Right atrium auricular region (tissue), 2 donors: Measurements from ENCODE around the gene PHAX. TPM values are rescaled to one million over a fixed set of nuclear protein-coding genes. Genes with fewer than 3 reads are reported as not detected.
"Not testable (repeated sequence)": the region's sequence is repeated elsewhere in the genome, so short reads cannot be mapped to it uniquely, and the experiment has no call there.

Experiments
- DNase-seq: peaks from one replicate; pipeline ENCODE4 v3.0.0-alpha.2; 2019; ENCODE audit warnings: low spot score
- H3K27ac ChIP-seq, 2 donors: fragments of 200-600 bp; sonication (generic); 1 replicate in 1 of 2; 2 replicates in 1 of 2; pipeline ENCODE4 v1.5.1; 2016 to 2019
- H3K27me3 ChIP-seq, 2 donors: fragments of 200-600 bp; sonication (generic); one replicate each; pipeline versions ENCODE4 v1.5.1 to v1.6.0; 2017 to 2019
- H3K36me3 ChIP-seq: fragments of 200-600 bp; sonication (generic); one replicate; pipeline ENCODE4 v1.5.1; 2016
- H3K4me1 ChIP-seq, 2 donors: fragments of 200-600 bp; sonication (generic); one replicate each; pipeline versions ENCODE4 v1.5.1 to v1.6.0; 2017 to 2019
- H3K4me3 ChIP-seq, 2 donors: fragments of 200-600 bp; sonication (generic); 1 replicate in 1 of 2; 2 replicates in 1 of 2; pipeline ENCODE4 v1.5.1; 2017 to 2019; ENCODE audit warnings: mild to moderate bottlenecking in 1 of 2, moderate library complexity in 1 of 2
- H3K9me3 ChIP-seq, 2 donors: fragments of 200-600 bp; sonication (generic); one replicate each; pipeline ENCODE4 v1.5.1; 2019
- total RNA-seq, 2 donors: library from RNA; depleted of rRNA; stranded (reverse); fragments of >200 nt; gene quantifications; one replicate each; pipeline ENCODE4 v1.1.0, GENCODE V29; 2016
- TF ChIP-seq, protein P1 (sequence below), 2 donors: fragments of 200-600 bp; sonication (generic); IDR thresholded peaks; one replicate each; pipeline ENCODE4 v1.5.1; 2019; ENCODE audit warnings: antibody characterized with exemption in 2 of 2

The PHAX gene
- total RNA-seq, 2 donors from 2014 or later = 24.4 to 30.1 TPM

DNA sequence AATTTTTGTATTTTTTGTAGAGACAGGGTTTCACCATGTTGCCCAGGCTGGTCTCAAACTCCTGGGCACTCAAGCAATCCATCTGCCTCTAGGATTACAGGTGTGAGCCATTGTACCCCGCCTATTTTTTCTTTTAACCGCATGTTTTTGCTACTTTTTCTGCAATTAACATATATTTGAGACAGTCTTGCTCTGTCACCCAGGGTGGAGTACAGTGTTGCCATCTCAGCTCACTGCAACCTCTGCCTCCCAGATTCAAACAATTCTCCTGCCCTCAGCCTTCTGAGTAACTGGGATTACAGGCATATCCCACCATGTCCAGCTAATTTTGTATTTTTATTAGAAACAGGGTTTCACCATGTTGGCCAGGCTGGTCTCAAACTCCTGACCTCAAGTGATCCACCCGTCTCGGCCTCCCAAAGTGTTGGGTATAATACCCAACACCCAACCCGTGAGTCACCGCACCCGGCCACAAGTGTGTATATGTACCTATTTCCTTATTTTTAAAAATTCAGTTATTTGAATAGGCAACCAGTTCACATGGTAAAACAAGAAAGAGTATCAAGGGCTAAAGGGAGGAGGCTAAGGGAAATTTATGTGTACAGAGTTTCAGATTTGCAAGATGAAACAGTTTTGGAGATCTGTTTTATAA, 13.3 kb downstream of the PHAX start:
- TF ChIP-seq, protein P1, sequence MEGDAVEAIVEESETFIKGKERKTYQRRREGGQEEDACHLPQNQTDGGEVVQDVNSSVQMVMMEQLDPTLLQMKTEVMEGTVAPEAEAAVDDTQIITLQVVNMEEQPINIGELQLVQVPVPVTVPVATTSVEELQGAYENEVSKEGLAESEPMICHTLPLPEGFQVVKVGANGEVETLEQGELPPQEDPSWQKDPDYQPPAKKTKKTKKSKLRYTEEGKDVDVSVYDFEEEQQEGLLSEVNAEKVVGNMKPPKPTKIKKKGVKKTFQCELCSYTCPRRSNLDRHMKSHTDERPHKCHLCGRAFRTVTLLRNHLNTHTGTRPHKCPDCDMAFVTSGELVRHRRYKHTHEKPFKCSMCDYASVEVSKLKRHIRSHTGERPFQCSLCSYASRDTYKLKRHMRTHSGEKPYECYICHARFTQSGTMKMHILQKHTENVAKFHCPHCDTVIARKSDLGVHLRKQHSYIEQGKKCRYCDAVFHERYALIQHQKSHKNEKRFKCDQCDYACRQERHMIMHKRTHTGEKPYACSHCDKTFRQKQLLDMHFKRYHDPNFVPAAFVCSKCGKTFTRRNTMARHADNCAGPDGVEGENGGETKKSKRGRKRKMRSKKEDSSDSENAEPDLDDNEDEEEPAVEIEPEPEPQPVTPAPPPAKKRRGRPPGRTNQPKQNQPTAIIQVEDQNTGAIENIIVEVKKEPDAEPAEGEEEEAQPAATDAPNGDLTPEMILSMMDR (IDR thresholded peaks at IDR 0.05) = no peak
- Histone ChIP-seq H3K9me3 (no peaks in the 10 kb centered on the region), H3K36me3 (peaks cover 54% of the 10 kb centered on the region), H3K27ac (no peak overlapping the region), H3K4me3 (no peak overlapping the region), H3K27me3 (no peaks in the 10 kb centered on the region), H3K4me1 (no peaks in the 10 kb centered on the region)
- DNase-seq = no peak

DNA sequence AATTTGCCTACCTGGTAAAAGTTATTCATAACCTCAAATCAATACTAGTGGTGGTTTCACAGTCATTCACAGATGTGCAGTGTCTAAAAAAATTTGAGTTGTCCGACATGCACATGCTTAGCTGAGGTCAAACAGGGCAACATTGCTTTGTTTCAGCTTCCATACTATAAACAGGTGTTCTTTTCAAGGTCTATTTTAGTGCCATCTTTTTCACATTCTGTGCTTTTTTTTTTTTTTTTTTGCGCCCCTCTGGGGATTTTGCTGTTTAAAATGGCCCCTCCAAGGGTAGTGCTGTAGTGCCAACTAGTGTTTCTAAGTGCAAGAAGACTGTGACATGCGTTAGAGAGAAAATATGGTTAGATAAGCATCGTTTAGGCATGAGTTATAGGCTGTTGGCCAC, 14.5 kb downstream of the PHAX start:
- no peaks in the 10 kb centered on the region for H3K27me3 ChIP-seq
- H3K4me3 ChIP-seq = no peak overlapping the region
- H3K36me3 ChIP-seq = peaks cover 47% of the 10 kb centered on the region
- TF ChIP-seq, protein P1 (IDR thresholded peaks at IDR 0.05) = no peak
- H3K4me1 ChIP-seq = no peaks in the 10 kb centered on the region
- no peak overlapping the region for H3K27ac ChIP-seq
- DNase-seq = no peak
- H3K9me3 ChIP-seq = no peaks in the 10 kb centered on the region

DNA sequence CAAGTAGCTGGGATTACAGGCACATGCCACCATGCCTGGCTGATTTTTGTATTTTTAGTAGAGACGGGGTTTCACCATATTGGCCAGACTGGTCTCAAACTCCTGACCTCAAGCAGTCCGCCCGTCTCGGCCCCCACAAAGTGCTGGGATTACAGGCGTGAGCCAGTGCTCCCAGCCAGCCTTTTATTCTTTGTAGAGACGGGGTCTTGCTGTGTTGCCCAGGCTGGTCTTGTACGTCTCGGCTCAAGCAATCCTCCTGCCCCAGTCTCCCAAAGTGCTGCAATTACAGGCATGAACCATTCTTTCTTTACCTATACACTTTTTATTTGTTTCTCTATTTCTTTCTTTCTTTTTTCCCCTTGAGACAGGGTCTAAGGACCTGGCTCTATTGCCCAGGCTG, 16.9 kb downstream of the PHAX start:
- not testable (repeated sequence) for H3K9me3 ChIP-seq, DNase-seq, H3K4me3 ChIP-seq, H3K27me3 ChIP-seq, H3K4me1 ChIP-seq, H3K27ac ChIP-seq
- peaks cover 34% of the 10 kb centered on the region for H3K36me3 ChIP-seq

DNA sequence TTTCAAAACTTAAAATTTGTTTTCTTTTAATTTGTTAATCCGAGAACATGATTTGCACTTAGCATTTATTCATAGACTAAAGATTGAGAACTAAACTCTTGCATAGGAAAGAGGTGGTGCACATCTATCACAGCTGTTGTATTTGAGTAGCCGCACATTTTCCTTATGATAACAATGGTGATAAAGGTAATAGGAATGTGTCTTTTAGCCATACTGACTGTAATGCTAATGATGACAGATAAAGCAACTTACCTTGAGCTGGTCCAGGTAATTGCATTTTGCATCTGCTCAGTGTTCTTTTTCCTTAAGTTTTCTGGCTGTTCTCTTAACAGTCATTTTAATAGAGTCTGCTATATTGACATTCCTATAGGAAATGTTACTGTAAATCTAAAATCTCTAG, 19.0 kb downstream of the PHAX start:
- DNase-seq = no peak
- Histone ChIP-seq H3K27ac (no peak overlapping the region), H3K9me3 (no peaks in the 10 kb centered on the region), H3K4me3 (no peak overlapping the region), H3K27me3 (no peaks in the 10 kb centered on the region), H3K36me3 (peaks cover 25% of the 10 kb centered on the region), H3K4me1 (peaks cover 0 to 3% of the 10 kb centered on the region in 2 donors)
- TF ChIP-seq, protein P1 (IDR thresholded peaks at IDR 0.05) = no peak

DNA sequence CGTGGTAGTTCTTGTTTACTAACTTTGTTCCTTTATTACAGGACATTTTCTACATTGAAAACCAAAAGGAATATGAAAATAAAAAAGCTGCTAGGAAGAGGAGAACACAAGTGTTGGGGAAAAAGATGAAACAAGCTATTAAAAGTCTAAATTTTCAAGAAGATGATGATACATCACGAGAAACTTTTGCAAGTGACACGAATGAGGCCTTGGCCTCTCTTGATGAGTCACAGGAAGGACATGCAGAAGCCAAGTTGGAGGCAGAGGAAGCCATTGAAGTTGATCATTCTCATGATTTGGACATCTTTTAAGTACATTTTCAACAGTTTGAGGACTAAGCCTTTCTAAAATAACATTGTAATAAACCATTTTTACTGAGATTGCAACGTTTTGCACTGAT, 23.8 kb downstream of the PHAX start:
- Histone ChIP-seq H3K4me3 (no peak overlapping the region), H3K36me3 (peaks cover 18% of the 10 kb centered on the region), H3K27me3 (no peaks in the 10 kb centered on the region), H3K27ac (no peak overlapping the region), H3K4me1 (peaks cover 0 to 3% of the 10 kb centered on the region in 2 donors), H3K9me3 (no peaks in the 10 kb centered on the region)
- no peak for DNase-seq
- TF ChIP-seq, protein P1 (IDR thresholded peaks at IDR 0.05) = no peak

DNA sequence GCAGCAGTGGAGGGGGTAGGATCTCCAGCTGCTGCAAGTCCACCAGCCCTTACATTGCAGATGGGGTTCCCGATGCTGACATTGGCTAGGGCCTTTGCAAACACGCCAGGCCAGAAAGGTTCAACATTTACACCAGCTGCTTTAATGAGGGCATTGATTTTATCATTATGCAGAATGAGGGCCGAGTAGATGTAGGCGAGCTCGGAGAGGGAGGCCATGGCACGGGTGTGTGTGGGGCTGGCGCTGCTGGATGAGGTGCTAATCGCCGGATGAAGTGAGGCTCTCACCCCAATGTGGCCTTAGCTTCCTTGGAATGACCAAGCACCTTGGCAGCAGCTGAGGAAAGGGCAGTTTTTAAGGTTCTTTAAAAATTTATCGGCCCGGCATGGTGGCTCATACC, 27.4 kb downstream of the PHAX start:
- peaks cover 0 to 3% of the 10 kb centered on the region in 2 donors for H3K4me1 ChIP-seq
- TF ChIP-seq, protein P1 (IDR thresholded peaks at IDR 0.05) = no peak

More for the DNA sequence above, 27.4 kb downstream of the PHAX start:
- Histone ChIP-seq H3K36me3 (peaks cover 18% of the 10 kb centered on the region), H3K27me3 (no peaks in the 10 kb centered on the region), H3K27ac (no peak overlapping the region), H3K4me3 (no peak overlapping the region), H3K9me3 (no peaks in the 10 kb centered on the region)
- no peak for DNase-seq
